Cerebellar cortex (tissue), 1 donor: ENCODE results near the gene KRTAP6-2.

Experiments used
- DNase-seq: peaks from one replicate; pipeline ENCODE4 v3.0.0-alpha.2; 2015; ENCODE audit warnings: low spot score

The KRTAP6-2 gene

GRCh38 chr21:30567617-30568016, 31.1 kb downstream of the KRTAP6-2 start:
- DNase-seq, result no peak

GRCh38 chr21:30563630-30564029, 35.1 kb downstream of the KRTAP6-2 start:
- DNase-seq, result no peak

GRCh38 chr21:30563072-30563471, 35.6 kb downstream of the KRTAP6-2 start:
- no peak for DNase-seq

DNA sequence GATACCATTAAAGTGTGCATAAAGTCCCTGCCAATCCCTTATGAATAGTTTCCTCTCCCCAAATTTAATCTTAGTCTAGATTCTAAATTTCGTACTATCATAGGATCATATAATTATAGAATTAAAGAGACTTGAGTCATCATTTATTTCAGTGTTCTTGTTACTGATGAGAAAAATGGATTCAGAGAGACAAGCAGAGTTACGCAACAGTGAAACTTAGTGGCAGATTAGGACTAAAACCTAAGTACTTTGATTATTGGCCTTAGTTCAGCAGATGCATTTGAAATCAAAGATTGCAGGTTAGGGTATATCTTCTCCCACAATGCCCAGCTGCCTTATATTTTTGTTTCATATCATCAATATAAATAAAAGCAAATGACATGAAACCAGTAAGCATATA, 36.7 kb downstream of the KRTAP6-2 start:
- DNase-seq, result no peak

- DNase-seq, result no peak
These were observed 37.3 kb downstream of the KRTAP6-2 start, which contains the start of gene KRTAP19-7 for GRCh38 chr21:30561264-30561895. TSS of gene KRTAP19-7 (minus strand) at chr21:30561314. CDS start at chr21:30561289, 25 bp downstream.

GRCh38 chr21:30555095-30555494, 43.6 kb downstream of the KRTAP6-2 start:
- DNase-seq, result no peak

DNA sequence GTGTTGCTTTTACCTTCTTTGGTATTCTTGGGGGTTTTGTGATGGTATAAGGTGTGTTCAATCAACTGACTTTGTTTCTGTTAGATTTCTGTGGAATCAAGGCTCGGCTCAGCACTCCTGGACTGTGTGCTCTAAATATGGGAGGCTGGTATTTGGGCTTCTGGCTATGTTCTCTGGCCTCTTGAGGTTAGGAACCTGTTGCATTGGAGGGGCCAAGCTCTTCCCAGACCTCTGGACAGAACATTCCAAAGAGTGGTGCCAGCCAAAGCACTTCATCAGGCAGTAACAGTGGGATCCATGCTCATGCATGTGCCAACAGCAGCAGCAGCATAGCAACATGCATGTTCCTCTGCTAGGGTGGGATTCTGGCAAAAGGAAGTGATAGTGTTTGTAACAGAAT, 45.9 kb downstream of the KRTAP6-2 start:
- no peak for DNase-seq
